HEK293T (cell line): Measurements from ENCODE around the gene CSPG5.

ENCODE experiments used
- CTCF ChIA-PET: fragments of 350-600 bp; formaldehyde crosslinking; extraction: SDS; loops from one replicate; lab custom pipeline; 2021; ENCODE audit warnings: antibody characterized with exemption, inconsistent platforms; lab: Yijun Ruan, JAX
- POLR2A ChIA-PET: fragments of 350-600 bp; formaldehyde crosslinking; extraction: SDS; loops from one replicate; lab custom pipeline; 2020; ENCODE audit warnings: antibody characterized with exemption, inconsistent platforms; lab: Yijun Ruan, JAX
- DNase-seq: peaks from one replicate; pipeline ENCODE4 v3.0.0; 2012; ENCODE audit warnings: mixed read lengths; ENCODE audit errors: extremely low spot score
- BHLHE40 ChIP-seq: fragments of 450-650 bp; IDR thresholded peaks from 2 replicates; pipeline ENCODE4 v1.6.1; 2016; ENCODE audit warnings: mild to moderate bottlenecking, moderate library complexity, borderline replicate concordance
- FOXK2 ChIP-seq: fragments of 450-650 bp; IDR thresholded peaks from 2 replicates; pipeline ENCODE4 v1.6.1; 2016; ENCODE audit warnings: mild to moderate bottlenecking
- HDGF ChIP-seq: fragments of 450-650 bp; IDR thresholded peaks from 2 replicates; pipeline ENCODE4 v1.6.1; 2017; ENCODE audit warnings: antibody characterized with exemption, borderline replicate concordance
- L3MBTL2 ChIP-seq: fragments of 450-650 bp; conservative IDR thresholded peaks from 2 replicates; pipeline ENCODE4 v1.6.1; 2016; ENCODE audit warnings: mild to moderate bottlenecking
- TARDBP ChIP-seq: fragments of 450-650 bp; IDR thresholded peaks from 2 replicates; pipeline ENCODE4 v1.6.1; 2016
- ZNF384 ChIP-seq: fragments of 450-650 bp; IDR thresholded peaks from 2 replicates; pipeline ENCODE4 v1.6.1; 2016
- TF ChIP-seq, protein P1 (sequence below): fragments of 450-650 bp; IDR thresholded peaks from 2 replicates; pipeline ENCODE4 v1.6.1; 2016

CSPG5 gene

GRCh38 chr3:47512416-47513124 is 66.1 kb downstream of the CSPG5 start:
- TF ChIP-seq FOXK2 = no peak
- TF ChIP-seq TARDBP = no peak
- TF ChIP-seq HDGF = no peak
- TF ChIP-seq BHLHE40 = no peak
- 0 out of 2 replicates have a peak, but pooled peaks have one; percentile 28 for TF ChIP-seq L3MBTL2
- peak; percentile 94 for TF ChIP-seq ZNF384
- TF ChIP-seq, protein P1, sequence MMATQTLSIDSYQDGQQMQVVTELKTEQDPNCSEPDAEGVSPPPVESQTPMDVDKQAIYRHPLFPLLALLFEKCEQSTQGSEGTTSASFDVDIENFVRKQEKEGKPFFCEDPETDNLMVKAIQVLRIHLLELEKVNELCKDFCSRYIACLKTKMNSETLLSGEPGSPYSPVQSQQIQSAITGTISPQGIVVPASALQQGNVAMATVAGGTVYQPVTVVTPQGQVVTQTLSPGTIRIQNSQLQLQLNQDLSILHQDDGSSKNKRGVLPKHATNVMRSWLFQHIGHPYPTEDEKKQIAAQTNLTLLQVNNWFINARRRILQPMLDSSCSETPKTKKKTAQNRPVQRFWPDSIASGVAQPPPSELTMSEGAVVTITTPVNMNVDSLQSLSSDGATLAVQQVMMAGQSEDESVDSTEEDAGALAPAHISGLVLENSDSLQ = no peak
- ChIA-PET CTCF (no interaction called here), POLR2A (interaction anchor here (0.9 to 1.7 kb wide), 4 partner anchors 10 to 91 kb away, joined by 3 to 4 read pairs (median 4); no protein-coding TSS in a partner anchor)
- no peak for DNase-seq
